CD4-positive, alpha-beta T cell treated with Interleukin-21 for 1 hour (primary cell): ENCODE results near the gene TANK.
"Not testable (repeated sequence)": the region's sequence is repeated elsewhere in the genome, so short reads cannot be mapped to it uniquely, and the experiment has no call there.

Source experiments
- DNase-seq: peaks from one replicate; pipeline ENCODE4 v3.0.0-alpha.2; 2020

Gene TANK

DNA sequence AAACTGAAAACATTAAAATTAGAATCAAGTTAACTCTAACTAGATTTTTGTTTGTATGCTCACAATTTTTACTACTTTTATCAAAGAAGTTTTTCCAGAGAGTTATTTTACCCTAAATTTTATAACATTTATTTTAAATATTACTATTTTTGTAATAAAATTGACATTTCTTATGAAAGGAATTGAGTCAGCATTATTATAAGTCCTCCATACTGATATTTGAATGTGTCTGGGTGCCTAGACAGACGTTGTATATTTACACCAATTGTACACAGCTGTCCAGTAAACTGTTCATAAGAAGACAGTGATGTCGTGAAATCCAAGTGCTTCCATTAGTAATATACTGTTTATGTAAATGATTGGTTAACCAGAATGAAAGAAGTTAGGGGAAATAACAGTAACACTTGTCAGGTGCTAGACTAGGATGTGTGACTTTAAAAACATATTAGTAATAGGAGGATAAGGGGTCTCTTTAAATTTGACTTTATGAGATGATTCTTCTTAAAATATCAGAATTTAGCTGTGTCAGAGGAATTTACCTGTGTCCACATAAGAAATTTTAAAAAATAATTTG, 73.7 kb downstream of the TANK start:
- DNase-seq: no peak

DNA sequence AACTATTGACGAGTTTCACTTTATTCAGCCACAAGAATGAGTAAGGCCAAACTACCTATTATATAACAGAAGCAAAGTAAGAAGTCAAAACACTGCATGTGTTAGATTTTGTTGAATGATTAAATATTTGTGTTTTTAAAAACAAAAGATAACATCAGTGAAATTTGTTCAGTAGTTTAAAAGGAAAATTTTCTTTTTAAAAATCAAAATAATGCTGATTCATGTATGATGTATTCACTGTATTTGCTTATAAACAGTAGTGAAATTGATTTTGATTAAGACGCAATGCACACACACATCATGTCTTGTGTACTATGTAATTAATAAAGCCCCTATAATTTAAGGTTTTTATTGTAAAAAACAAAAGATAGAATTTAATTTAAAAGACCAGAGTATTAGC, 74.4 kb downstream of the TANK start:
- DNase-seq: no peak

DNA sequence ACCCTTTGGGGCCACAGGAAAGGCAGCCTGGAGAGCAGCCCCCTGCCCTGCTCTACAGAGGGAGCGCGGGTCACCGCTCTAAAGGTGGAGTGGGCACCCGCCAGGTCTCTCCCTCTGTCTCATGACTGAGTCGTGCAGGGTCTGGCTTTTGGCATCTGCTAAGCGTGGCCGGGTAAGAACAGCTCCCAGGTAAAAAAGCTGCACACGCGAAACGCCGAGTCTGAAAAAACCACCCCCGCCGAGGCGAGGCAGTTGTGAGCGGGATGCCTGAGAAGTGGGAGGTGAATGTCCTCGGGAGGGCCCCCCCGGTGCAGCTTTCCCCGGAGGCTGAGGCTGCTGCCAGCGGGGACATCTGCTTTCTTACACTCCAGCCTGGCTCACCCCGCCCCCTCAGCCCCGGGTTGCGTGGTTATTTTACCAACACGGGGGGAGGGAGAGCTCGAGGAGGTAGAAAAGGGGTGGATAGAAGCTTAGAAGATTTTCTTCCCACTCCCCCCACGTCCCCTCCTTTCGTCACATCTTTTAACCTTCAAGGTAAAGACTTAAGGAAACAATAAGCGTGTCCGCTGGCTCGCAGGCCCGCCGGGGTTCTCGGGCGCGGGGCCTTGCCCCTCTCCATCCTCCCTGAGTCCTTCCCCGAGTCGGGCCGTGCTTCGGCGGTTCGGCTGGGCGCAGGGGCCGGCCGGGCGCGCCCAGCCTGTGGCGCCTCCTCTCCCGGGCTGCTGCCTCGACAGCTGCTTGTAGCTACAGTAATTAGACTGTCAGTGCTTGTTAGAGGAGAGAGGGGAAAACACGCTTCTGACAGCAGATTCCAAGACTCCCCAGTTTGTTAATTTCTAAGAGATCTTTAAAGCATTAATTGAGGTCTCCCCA, 77.4 kb downstream of the TANK start:
- DNase-seq: peak; percentile 43

DNA sequence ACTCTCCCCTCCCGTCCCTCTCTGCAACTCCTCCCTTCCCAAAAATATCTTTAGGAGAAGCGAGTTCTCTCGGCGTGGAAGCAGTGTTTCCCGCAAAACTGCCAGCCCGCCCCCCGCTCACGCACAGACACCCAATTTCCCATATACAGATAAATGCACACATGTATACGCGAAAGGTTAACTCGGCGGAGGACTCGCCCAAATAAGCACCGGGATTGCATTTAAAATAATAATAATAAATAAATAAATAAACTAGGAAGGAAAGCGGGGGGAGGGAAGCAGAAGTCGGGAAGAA, 78.0 kb downstream of the TANK start:
- no peak for DNase-seq

DNA sequence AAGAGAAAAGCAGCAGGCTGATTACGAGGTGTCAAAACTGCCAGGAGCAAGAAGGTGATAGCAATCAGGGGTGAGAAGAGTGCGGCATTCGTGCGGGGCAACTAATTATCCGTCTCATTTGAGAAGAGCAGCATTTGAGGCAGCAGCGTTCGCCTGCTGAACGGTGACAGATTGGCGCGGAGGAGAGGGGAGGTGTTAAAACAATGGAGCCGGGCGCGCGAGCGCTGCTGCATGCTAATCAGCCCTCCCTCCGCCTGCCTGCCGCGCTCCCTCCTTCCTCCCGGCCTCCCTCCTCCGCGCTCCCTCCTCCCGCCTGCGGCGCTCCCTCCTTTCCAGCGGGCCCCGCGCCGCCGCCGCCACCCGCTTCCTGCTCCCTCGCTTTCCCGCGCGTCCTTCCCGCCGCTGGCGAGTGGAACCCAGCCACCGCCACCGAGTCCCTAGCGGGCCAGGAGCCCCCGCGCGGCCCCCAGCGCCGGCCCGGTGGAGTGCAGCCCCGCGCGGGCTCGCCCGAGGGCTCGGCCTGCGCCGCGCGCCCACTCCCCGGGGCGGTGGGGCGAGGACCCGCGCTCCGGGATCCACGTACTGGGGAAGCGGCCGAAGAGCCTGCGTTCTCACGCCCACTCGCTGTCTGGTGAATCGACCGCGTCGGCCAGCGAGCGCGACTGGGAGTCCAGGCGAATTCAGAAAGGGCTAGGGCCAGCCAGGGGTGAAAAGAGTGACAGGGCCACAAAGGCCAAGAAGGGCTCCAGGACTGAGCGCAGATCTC, 78.5 kb downstream of the TANK start:
- DNase-seq: peak; percentile 51

DNA sequence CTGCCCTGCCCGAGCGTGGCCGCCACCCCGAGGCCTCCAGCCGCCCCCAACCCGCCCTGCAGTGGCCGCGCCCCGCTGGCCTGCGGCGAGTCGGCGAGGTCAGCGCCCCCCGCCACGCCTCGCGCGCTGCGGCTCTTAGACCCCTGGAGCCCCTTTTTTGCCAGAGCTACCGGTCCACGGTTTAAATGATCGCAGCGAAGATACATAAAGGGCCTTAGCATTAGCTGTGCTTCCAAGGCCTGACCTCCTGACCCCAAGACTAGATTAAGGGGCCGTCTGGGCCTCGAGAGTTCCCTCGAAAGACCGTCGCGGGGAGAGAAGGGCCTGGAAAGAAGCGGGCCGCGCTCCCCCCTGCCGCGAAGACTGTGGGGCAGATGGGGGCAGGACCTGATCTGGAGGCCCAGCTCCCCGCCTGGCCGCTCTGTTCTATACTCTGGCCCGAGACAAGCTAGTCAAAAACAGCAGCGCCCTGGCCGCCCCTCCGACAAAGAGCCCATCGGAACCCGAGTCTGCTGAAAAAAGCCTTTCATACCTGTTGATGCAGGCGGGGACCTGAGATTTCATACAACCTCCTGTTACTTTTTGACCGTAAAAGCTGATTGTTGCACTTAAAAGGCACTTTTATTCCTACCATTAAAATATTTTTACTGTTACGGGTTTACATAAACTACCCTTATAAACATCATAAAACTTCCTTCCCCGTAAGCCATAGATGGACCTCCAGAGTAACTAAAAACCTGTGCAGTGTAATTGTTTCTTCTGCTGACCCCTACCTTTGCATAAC, 79.3 kb downstream of the TANK start:
- no peak for DNase-seq

DNA sequence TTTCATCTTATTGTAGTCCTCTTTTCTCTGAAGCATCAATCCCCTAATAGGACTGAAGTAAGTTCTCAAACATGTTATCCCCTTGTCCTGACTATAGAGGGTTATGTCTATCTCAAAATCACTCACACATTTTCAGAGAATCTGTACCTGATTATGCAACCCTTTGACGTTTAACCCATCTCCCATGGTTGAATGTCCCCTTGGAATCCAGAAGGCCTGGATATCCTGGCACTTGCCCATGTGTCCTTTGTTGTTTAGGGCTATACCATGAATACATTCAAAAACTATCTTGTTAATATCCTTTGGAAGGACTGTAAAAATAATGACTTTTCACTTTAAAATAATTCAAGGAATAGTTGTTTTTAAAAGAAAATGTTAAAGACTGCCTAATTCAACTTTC, 81.7 kb downstream of the TANK start:
- no peak for DNase-seq

DNA sequence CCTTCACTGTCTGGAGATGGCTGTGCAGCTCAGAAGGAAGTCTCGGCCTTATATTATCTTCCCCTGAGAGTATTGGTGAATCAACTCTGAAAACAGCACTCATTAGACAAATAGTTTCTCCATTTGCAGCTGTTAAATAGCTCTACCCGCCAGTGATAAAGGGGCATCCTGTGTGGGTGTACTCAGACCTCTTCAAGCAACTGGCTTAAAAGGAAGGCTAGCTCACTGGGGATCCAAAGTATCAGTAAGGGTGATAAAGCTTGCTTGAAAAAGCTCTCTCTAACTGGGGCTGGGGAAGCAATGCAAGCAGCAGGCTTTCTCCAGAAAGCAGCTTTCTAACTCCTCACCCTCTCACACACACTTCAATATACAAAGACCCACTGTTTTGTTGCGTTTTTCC, 83.1 kb downstream of the TANK start:
- DNase-seq: no peak

DNA sequence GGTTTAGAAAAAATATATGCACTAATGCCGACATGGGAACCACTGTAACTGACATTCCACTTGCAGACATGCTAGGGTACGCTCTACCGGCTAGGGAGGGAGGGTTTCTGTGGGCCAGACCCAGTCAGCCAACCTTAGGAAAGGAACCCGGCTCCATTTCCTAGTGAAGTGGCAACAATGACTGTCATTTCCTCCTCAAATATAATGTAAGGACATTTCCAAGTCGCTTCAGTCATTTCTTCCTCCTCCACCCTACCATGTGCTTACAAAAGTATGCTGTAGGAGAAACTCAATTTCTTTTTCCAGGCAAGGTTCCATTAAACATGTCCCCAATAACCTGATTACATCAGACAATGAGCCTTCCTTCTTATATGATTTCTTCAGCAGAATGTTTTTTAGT, 83.7 kb downstream of the TANK start:
- no peak for DNase-seq

DNA sequence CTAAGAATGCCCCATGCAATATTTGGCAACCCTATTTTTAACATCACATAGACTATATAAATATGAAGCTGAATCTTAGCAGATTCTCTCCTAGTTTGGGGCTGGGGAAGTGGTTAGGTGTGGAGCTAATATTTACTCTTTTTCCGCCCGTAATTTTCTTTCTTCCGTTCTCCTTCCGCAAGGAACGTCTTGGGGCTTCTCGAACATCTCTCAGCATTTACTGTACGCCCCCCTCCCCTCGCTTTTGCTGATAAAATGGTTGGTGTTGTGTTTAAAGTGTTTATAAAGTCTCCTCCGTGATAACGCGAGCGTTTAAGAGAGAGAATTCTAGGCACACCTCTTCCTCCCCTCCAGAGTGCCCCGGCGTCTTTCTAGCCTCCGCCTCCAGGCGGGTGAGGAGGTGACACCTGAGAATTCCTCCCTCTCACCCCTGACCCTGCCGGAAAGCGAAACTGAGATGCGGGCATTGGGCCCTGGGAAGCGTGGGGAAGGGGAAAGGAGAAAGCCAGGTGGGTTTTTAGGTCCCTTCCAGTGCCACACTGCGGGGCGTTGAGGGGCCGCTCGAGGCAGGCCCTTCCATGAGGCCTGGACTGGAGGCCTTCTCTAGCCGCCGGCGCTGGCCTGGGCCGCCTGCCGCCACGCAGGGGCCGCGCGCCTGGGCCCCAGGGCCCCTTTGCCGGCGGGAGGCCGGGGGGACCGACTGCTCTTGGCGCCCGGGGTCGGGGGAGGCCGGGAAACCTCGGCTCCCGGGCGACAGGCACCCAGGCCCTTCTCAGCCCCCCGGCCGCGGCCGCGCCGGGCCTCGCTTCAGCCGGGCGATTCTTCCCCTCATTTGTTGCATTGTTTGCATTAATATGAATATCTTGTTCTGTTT, 84.4 kb downstream of the TANK start:
- DNase-seq: peak; percentile 83

DNA sequence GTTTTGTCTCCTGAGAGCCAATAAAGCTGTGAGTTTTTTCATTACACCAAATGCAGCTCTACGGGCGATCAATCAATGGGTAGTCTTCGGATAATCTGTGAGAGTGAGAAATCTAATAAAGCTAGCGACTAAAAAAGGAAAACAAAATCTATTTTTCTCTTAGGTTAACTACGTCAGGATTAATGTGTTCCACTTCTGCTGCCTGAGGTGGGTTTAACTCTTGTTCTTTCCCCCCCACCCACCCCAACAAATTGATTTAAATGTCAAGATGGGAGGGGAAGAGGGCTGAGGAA, 85.0 kb downstream of the TANK start:
- no peak for DNase-seq

DNA sequence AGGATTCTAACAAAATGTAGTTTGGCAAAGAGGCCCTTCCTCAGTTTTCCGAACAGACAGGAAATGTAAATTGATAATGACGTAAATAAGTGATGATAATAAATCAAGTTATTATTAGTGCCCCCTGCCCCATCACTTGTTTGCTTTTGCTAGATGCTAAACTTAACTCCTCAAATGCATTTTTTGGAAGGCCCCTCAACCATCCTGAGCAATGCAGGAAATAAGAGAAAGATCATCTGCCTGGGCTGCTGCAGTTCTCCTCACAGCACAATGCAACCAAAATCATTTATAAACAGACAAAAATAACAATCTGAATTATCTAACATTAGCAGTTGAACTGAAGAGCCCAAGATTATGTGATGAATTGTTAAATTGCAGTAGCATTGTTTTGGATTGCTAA, 85.4 kb downstream of the TANK start:
- no peak for DNase-seq

DNA sequence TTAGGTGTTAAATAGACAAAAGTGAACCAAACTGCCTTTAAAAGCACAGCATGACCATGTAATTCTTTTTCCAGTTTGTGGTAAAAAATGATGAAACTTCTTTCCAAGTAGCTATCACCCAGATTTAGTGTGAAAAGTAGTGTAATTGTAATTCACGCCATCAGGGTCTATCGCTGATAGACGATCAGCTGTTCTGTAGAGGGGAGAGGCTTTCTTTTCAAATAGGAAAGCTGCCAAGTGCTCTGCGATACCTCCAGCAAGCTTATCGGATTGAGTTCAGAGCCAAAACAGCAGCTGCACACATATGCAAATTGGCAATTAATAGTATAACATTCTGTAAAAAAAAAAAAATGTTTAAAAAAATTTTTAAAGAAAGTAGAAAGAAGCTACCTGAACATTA, 86.1 kb downstream of the TANK start:
- DNase-seq: no peak

DNA sequence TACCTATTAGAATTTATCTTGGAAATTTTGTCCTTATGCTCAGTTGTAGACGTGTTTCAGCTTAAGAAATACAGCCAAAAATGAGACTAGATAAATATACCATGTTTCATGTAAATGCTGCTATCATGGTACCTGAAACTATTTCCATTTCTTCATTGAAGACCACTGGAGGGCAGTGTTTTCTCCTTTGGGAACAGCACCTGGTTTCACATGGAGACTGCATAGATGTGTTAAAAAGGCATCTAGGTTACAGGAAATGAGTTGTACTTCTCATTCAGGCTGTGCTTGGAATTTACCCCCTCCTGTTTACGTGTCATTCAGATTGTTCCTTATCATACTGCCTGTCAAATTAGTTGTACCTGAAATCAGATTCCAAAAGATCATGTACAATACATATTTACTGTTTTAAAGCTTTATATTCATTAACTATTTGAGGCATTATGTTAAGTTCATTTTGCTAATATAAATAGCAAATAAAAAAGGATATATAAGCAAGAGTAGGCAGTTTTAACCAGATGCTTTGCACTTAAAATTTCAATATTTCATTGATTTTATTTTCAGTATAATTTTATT, 90.7 kb downstream of the TANK start:
- DNase-seq: peak; percentile 47

DNA sequence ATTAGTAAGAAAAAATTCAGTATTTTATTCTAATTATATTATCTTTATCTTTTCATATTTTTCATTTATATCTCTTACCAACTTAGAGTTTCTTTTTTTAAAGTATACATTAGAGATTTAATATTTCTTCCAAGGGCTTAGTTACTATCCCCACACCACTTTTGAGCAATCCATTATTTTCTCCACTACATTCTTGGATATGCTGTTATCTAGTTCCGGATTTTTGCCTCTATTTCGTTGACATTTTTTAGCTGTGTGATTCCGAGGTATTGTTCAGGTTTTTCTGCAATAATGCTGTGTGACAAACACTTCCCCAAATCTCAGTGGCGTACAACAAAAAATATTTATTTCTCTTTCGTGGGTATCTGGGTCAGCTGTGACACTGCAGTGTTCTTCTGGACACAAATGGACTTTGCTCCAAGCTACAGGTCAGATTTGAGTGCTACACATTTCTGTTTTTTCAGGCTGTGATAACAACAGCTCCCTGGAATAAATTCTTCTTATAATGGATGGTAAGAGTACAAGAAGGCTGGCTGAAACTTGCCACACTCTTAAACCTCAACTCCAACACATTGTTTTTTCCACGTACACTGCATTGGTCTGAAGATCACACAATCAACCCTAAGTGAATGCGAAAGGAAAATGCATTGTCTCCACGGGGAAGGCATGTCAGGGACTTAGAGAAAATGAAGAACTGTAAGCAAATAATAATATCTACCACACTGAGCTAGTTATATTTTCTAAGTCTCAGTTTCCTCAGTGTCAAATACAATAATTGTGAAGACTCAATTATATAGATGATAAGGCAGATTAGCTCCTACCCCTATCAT, 97.1 kb downstream of the TANK start:
- no peak for DNase-seq

DNA sequence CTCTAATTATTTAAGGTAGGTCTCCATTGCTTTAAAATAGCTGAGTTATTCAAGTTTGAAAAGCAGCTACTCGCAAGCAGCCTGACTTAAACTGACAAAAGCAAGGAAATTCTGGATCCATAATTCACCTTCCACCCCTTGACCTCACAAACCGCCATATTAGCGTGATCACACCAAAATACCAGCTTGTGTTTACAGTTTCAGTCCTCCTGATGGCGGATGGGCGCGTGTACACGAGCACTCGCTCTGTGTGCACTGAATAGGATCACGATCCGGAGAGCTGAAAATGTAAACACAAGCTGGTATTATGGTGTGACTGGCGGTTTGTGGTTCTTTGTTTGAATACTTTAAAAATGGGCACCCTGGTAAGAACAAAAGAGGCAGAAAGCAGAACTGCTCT, 105.6 kb downstream of the TANK start:
- DNase-seq: no peak

DNA sequence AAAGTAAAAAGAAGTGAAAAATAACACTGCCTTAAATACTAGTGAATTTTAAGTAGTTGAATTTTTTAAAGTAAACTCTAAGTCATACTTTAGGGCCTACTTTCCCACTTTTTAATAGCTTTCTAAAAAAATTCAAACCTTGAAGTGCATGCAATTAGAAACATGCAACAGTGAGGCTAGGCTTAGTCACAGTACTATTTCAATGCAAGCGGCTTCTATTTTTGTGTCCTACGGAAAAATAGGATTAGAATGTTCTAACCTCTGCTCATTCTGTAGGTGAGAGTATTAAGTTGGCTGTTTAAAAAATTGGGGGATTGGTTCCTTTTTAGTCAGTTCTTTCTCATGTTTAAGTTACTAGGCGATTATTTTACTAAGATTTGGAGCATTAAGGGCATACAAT, 108.9 kb downstream of the TANK start:
- no peak for DNase-seq

DNA sequence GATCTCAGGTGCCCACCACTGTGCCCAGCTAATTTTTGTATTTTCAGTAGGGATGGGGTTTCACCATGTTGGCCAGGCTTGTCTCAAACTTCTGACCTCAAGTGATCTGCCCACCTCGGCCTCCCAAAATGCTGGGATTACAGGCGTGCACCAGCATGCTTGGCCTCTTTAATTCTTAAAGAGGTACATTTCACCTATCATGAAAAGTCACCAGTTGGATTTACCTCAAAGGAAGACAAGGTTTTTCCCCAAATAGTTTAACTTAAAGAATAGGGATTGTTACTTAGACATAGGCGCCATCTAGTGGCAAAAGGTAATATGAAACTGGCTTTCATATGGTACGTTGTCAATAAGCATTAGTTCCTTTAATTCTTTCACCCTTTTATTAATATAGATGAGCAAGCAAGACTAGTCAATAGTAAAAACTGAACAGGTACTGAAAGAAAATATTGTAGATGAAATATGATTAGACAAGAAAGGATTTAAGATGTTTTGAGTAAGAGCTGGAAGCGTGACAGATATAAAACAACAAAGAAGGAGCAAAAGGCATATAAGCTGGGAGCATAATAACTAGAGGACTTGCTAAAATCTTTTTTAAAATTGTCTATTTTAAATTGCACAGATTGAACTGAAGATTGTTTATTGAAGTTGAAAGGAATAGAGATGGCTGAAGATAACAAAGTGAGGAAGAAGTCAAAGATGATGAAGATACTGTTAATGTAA, 113.0 kb downstream of the TANK start:
- DNase-seq: peak; percentile 71

DNA sequence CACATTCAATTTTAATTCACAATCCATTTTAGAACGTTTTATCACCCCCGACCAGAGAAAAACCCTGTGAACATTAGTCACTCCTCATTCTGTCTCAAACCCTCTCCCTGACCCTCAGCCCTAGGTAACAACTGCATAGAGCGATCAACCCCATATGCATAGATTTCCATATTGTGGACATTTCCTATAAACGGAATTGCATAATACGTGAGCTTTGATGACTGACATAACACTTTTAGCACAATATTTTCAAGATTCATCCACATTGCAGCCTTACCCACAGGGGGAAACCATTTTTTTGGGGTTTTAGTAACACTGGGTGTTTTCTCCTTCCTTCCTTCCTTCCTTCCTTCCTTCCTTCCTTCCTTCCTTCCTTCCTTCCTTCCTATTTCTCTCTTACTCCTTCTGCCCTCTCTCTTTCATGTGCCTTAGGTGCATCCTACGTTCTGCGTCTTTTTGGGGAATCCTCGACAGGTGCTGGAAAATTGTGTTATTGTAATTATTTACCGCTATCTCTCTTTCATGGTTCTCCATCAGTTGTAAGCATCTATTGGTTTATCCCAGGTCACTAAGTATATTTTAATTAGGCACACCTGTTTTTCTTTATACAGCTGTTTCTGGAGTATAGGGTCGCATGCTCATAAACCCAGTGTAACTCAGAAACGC, 118.5 kb downstream of the TANK start:
- DNase-seq: peak; percentile 6

DNA sequence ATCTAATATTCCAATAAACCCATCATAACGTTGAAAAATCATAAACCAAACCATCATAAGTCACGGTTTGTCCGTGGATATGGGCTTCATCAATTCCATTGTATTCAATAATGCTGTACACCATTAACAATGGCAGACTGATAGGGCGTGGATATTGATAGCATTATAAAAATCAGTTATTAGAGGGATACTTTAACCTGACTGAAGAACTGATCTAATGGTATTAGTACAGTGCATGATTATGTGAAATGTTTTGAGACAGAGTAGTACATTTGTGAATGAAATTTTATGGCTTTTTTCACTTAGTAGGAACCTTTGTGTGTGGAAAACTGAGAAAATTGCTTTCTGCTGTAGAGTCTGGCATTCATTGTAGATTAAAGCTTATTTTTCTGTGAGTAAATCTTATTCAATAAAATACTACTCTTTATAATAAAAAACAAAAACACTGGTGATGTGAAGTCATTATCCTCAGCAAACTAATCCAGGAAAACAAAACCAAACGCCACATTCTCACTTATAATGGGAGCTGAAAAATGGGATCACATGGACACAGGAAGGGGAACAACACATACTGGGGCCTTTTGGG, 119.1 kb downstream of the TANK start:
- DNase-seq: not testable (repeated sequence)
